Thoracic aorta (tissue), 2 donors: ENCODE measurements around the gene VPS45. TPM values are rescaled to one million over a fixed set of nuclear protein-coding genes. Genes with fewer than 3 reads are reported as not detected.
"Not testable (repeated sequence)": the region's sequence is repeated elsewhere in the genome, so short reads cannot be mapped to it uniquely, and the experiment has no call there.

Source experiments
- ATAC-seq: fragments of 150-250 bp; one replicate; pipeline ENCODE4 v1.8.0; 2017; ENCODE audit warnings: low read depth; ENCODE audit not compliant: insufficient number of reproducible peaks, low FRiP score
- DNase-seq: peaks from one replicate; pipeline ENCODE4 v3.0.0-alpha.2; 2020; ENCODE audit warnings: low spot score
- H3K27ac ChIP-seq, 2 donors: fragments of 200-600 bp; sonication (generic); 1 replicate in 1 of 2; 2 replicates in 1 of 2; pipeline ENCODE4 v1.5.1; 2016; ENCODE audit warnings: mild to moderate bottlenecking in 2 of 2, moderate library complexity in 2 of 2
- H3K27me3 ChIP-seq: fragments of 200-600 bp; sonication (generic); replicated peaks from 2 replicates; pipeline ENCODE4 v1.6.0; 2016; ENCODE audit warnings: mild to moderate bottlenecking; ENCODE audit not compliant: insufficient read depth
- H3K36me3 ChIP-seq: fragments of 200-600 bp; sonication (generic); one replicate; pipeline ENCODE4 v1.5.1; 2016
- H3K4me1 ChIP-seq, 2 donors: fragments of 200-600 bp; sonication (generic); 1 replicate in 1 of 2; 2 replicates in 1 of 2; pipeline versions ENCODE4 v1.5.1 to v1.6.0; 2016; ENCODE audit warnings: low read depth in 2 of 2, mild to moderate bottlenecking in 1 of 2; ENCODE audit not compliant: control insufficient read depth in 1 of 2
- H3K4me3 ChIP-seq: fragments of 200-600 bp; sonication (generic); 2 replicates; pipeline ENCODE4 v1.5.1; 2016; ENCODE audit warnings: mild to moderate bottlenecking
- H3K9me3 ChIP-seq: fragments of 200-600 bp; sonication (generic); 2 replicates; pipeline ENCODE4 v1.5.1; 2016
- total RNA-seq, 2 donors: library from RNA; depleted of rRNA; stranded (reverse); fragments of >200 nt; gene quantifications; one replicate each; pipeline versions ENCODE4 v1.1.0 to v1.2.3, GENCODE V29; 2016
- TF ChIP-seq, protein P1 (sequence below): fragments of 200-600 bp; sonication (generic); IDR thresholded peaks from one replicate; pipeline ENCODE4 v1.5.1; 2019; ENCODE audit warnings: antibody characterized with exemption

VPS45 gene
- total RNA-seq, 2 donors from 2014 or later = 46.2 to 68.9 TPM

DNA sequence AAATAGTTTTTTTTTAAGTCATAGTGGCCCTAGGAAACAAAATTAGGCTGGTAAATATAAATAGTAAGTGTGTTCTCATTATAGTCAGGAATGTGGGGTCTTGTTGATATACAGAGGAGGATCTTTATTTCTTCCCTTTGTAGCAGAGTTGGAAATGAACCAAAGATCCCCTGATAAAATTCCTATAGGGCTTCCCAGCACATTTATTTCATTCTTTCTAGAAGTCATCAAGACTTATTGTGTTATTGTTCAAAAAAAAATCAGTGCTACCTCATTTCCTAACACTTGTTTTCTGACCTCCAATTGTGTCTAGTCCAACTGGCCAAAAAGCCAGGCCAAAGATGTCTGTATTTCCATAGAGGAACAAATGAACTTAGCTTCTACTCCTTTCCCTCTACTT, 74.5 kb downstream of the VPS45 start:
- no peak overlapping the region for H3K4me3 ChIP-seq
- TF ChIP-seq, protein P1, sequence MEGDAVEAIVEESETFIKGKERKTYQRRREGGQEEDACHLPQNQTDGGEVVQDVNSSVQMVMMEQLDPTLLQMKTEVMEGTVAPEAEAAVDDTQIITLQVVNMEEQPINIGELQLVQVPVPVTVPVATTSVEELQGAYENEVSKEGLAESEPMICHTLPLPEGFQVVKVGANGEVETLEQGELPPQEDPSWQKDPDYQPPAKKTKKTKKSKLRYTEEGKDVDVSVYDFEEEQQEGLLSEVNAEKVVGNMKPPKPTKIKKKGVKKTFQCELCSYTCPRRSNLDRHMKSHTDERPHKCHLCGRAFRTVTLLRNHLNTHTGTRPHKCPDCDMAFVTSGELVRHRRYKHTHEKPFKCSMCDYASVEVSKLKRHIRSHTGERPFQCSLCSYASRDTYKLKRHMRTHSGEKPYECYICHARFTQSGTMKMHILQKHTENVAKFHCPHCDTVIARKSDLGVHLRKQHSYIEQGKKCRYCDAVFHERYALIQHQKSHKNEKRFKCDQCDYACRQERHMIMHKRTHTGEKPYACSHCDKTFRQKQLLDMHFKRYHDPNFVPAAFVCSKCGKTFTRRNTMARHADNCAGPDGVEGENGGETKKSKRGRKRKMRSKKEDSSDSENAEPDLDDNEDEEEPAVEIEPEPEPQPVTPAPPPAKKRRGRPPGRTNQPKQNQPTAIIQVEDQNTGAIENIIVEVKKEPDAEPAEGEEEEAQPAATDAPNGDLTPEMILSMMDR = no peak
- H3K36me3 ChIP-seq = no peaks in the 10 kb centered on the region
- no peak overlapping the region for H3K27ac ChIP-seq
- no peak for ATAC-seq
- no peak for DNase-seq
- H3K27me3 ChIP-seq = no peaks in the 10 kb centered on the region
- H3K4me1 ChIP-seq = peaks cover 0 to 9% of the 10 kb centered on the region in 2 donors
- H3K9me3 ChIP-seq = no peaks in the 10 kb centered on the region

DNA sequence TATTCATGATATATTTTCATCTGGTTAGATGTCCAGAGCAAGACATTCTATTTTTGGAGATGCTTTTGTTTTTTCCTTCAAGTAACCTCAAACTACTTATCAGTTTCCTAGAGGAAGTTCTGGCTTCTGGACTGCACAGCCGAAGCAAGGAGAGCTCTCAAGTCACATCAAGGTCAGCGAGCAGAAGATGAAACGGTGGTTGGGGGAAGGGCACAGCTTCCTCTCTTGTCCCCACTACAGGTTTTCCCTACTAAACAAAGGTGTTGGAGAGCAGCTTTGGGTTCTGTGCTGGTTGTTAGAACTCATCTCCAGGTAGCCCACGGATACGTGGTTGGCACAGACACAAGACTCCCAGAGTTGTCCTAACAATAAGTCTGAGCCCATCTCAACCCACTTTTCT, 77.0 kb downstream of the VPS45 start:
- Histone ChIP-seq H3K27ac (no peak overlapping the region), H3K27me3 (no peaks in the 10 kb centered on the region), H3K9me3 (no peaks in the 10 kb centered on the region), H3K4me3 (no peak overlapping the region), H3K4me1 (peaks cover 5 to 12% of the 10 kb centered on the region in 2 donors), H3K36me3 (no peaks in the 10 kb centered on the region)
- TF ChIP-seq, protein P1 = no peak
- ATAC-seq = no peak
- DNase-seq = no peak

DNA sequence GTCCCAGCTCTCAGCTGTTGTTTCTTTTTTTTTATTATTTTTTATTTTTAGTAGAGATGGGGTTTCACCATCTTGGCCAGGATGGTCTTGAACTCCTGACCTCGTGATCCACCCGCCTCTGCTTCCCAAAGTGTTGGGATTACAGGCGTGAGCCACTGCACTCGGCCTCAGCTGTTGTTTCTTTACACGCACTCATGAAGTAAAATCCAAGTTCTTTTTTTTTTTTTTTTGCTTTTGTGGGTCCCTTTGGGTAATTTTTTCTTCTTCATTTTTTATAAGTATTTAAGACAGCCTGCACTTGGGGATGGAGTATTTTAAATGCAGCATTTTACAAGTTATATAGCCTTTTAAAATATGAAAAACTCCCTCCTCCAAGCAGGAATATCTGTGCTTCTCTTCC, 78.4 kb downstream of the VPS45 start:
- ATAC-seq, DNase-seq, H3K9me3 ChIP-seq, H3K27me3 ChIP-seq, H3K4me3 ChIP-seq, H3K27ac ChIP-seq, H3K36me3 ChIP-seq: not testable (repeated sequence)
- H3K4me1 ChIP-seq = peaks cover 5 to 12% of the 10 kb centered on the region in 2 donors

DNA sequence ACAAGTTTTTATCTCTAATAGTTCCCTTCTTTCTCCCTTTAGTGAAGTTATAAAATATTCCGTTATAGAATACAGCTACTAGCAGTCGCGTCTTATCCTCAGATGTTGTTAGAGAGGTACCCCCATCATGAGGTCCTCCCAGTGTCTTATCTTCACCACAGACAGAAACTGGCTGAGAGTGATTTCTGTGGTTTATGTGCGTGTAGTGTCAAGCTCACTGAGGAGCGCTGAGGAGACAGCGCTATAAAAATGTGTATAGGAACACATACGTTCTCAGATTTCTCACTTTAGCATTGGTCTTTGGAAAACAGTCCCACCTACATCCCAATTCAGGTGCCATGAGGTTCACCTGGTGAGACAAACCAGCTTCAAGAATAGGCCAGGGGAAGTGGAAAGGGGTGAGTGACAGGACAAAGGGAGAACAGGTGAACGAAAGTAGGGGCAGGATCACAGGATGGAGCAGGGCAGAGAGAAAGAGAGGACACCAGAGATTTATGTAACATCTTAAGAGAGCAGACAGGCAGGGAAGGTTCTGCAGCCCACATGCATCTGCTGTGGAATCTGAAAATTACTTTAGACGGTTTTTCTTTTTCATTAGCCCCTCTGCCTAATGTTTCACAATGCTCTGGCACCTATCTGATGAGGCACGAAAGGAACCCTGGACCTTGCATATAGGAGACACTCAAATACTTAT, 79.4 kb downstream of the VPS45 start:
- Histone ChIP-seq H3K4me3 (no peak overlapping the region), H3K27ac (no peak overlapping the region), H3K27me3 (no peaks in the 10 kb centered on the region), H3K4me1 (peaks cover 5 to 16% of the 10 kb centered on the region in 2 donors), H3K36me3 (no peaks in the 10 kb centered on the region), H3K9me3 (no peaks in the 10 kb centered on the region)
- TF ChIP-seq, protein P1 = no peak
- DNase-seq = no peak
- ATAC-seq = no peak

DNA sequence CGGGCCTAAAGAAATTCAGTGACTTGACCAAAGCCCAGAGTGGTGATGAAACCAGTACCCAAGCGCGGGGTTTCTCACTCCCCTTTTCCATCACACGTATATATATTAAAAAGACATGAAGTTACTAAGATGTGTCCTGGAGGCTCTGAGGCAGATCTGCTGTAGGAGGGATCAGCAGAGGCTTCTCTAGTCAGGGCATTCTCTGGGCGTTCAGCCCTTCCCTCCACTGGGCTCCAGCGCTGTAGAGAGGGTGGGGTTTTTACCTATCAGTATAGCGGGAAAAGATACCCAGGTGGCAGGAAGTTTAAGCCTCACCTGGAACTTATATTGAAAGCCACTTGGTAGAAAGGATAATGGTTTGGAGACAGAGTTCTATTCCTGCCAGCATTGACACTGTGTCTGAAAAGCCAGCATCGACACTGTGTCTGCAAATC, 81.3 kb downstream of the VPS45 start:
- peak overlapping the region; percentile 97 to 99 for H3K27ac ChIP-seq
- H3K27me3 ChIP-seq = no peaks in the 10 kb centered on the region
- DNase-seq = no peak
- peak overlapping the region; percentile 94 for H3K4me3 ChIP-seq
- TF ChIP-seq, protein P1 = no peak
- no peaks in the 10 kb centered on the region for H3K9me3 ChIP-seq
- ATAC-seq = no peak
- H3K4me1 ChIP-seq = peaks cover 18 to 35% of the 10 kb centered on the region in 2 donors
- peaks cover 4% of the 10 kb centered on the region for H3K36me3 ChIP-seq
